Esophagus muscularis mucosa (tissue), 4 donors: ENCODE results near the gene KATNB1. TPM values are rescaled to one million over a fixed set of nuclear protein-coding genes. Genes with fewer than 3 reads are reported as not detected.

Source experiments
- DNase-seq: peaks from one replicate; pipeline ENCODE4 v3.0.0-alpha.2; 2017; ENCODE audit errors: extremely low spot score
- H3K27ac ChIP-seq, 4 donors: fragments of 200-600 bp; sonication (generic); replicated peaks in 1 of 4; 1 replicate in 3 of 4; 2 replicates in 1 of 4; pipeline ENCODE4 v1.5.1; 2016 to 2019; ENCODE audit warnings: mild to moderate bottlenecking in 1 of 4
- H3K27me3 ChIP-seq, 4 donors: fragments of 200-600 bp; sonication (generic); one replicate each; pipeline versions ENCODE4 v1.5.1 to v1.6.0; 2016 to 2019
- H3K36me3 ChIP-seq, 4 donors: fragments of 200-600 bp; sonication (generic); one replicate each; pipeline ENCODE4 v1.5.1; 2016 to 2019
- H3K4me1 ChIP-seq, 4 donors: fragments of 200-600 bp; sonication (generic); one replicate each; pipeline ENCODE4 v1.5.1; 2016 to 2019
- H3K4me3 ChIP-seq, 4 donors: fragments of 200-600 bp; sonication (generic); 1 replicate in 2 of 4; 2 replicates in 2 of 4; pipeline ENCODE4 v1.5.1; 2016 to 2019; ENCODE audit warnings: mild to moderate bottlenecking in 4 of 4, moderate library complexity in 1 of 4
- H3K9me3 ChIP-seq, 4 donors: fragments of 200-600 bp; sonication (generic); 1 replicate in 3 of 4; 2 replicates in 1 of 4; pipeline ENCODE4 v1.5.1; 2016 to 2019
- EP300 ChIP-seq: sonication (generic); formaldehyde crosslinking; IDR thresholded peaks from one replicate; pipeline ENCODE4 v1.6.1; 2017; ENCODE audit warnings: antibody characterized with exemption
- POLR2A ChIP-seq: fragments of 450-650 bp; IDR thresholded peaks from one replicate; pipeline ENCODE4 v1.6.1; 2017; ENCODE audit warnings: antibody characterized with exemption, moderate library complexity, mild to moderate bottlenecking, low read depth
- POLR2AphosphoS5 ChIP-seq, 2 donors: sonication (generic); formaldehyde crosslinking; IDR thresholded peaks; one replicate each; pipeline ENCODE4 v1.6.1; 2017; ENCODE audit warnings: antibody characterized with exemption in 2 of 2
- WGBS: methylation state at CpG from one replicate; pipeline ENCODE4 v1.1.5; 2018; 5-methylcytosine and 5-hydroxymethylcytosine counted together
- intact Hi-C: fragments of 100-400 bp; cut with DNase I; formaldehyde crosslinking; loops from one replicate; pipeline ENCODE4 v1.15.1; 2023
- total RNA-seq, 4 donors: library from RNA; depleted of rRNA; stranded (reverse); fragments of >200 nt; gene quantifications; one replicate each; pipeline versions ENCODE4 v1.1.0 to v1.2.1, GENCODE V29; 2016
- TF ChIP-seq, protein P1 (sequence below), 3 experiments: fragments of 200-600 bp in 2 of 3; fragments of 450-650 bp in 1 of 3; sonication (generic) in 2 of 3; IDR thresholded peaks; one replicate each; pipeline ENCODE4 v1.5.1; 2017 to 2019; ENCODE audit warnings: antibody characterized with exemption in 3 of 3, mild to moderate bottlenecking in 2 of 3, moderate library complexity in 1 of 3

Gene KATNB1
- total RNA-seq, 4 donors from 2014 or later = 10.4 to 16.9 (median 15.3) TPM

DNA sequence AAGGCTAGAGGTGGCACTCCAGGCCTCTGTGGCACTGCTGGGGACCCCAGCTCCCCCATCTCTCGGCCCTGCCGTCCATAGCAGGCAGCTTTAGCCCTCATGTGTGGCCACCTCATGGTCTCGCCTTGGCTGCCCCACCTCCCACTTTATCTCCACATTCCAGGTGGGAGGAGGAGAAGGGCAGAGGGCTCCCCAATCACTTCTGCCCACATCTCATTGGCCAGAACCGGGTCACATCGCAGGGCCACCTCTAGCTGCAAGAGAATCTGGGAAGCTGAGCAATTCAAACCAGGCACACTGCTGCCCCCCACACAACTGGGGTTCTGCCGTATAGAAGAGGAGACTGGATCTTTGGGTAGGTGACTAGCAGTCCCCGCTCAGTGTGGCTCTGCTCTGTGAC, 39.3 kb upstream of the KATNB1 start:
- Histone ChIP-seq H3K27ac (no peak overlapping the region), H3K4me3 (no peak overlapping the region), H3K9me3 (no peaks in the 10 kb centered on the region), H3K27me3 (peaks cover 0 to 7% (median 0%) of the 10 kb centered on the region in 4 donors), H3K36me3 (no peaks in the 10 kb centered on the region), H3K4me1 (peaks cover 0 to 4% (median 0%) of the 10 kb centered on the region in 4 donors)
- intact Hi-C loops = no loop called here
- DNase-seq = no peak
- TF ChIP-seq EP300 (no peak), POLR2AphosphoS5 (IDR thresholded peaks at IDR 0.05) (no peak)
- TF ChIP-seq, protein P1, sequence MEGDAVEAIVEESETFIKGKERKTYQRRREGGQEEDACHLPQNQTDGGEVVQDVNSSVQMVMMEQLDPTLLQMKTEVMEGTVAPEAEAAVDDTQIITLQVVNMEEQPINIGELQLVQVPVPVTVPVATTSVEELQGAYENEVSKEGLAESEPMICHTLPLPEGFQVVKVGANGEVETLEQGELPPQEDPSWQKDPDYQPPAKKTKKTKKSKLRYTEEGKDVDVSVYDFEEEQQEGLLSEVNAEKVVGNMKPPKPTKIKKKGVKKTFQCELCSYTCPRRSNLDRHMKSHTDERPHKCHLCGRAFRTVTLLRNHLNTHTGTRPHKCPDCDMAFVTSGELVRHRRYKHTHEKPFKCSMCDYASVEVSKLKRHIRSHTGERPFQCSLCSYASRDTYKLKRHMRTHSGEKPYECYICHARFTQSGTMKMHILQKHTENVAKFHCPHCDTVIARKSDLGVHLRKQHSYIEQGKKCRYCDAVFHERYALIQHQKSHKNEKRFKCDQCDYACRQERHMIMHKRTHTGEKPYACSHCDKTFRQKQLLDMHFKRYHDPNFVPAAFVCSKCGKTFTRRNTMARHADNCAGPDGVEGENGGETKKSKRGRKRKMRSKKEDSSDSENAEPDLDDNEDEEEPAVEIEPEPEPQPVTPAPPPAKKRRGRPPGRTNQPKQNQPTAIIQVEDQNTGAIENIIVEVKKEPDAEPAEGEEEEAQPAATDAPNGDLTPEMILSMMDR (IDR thresholded peaks at IDR 0.05) = no peak
- 92% methylated on average over 7 of the region's 7 CpGs for WGBS

DNA sequence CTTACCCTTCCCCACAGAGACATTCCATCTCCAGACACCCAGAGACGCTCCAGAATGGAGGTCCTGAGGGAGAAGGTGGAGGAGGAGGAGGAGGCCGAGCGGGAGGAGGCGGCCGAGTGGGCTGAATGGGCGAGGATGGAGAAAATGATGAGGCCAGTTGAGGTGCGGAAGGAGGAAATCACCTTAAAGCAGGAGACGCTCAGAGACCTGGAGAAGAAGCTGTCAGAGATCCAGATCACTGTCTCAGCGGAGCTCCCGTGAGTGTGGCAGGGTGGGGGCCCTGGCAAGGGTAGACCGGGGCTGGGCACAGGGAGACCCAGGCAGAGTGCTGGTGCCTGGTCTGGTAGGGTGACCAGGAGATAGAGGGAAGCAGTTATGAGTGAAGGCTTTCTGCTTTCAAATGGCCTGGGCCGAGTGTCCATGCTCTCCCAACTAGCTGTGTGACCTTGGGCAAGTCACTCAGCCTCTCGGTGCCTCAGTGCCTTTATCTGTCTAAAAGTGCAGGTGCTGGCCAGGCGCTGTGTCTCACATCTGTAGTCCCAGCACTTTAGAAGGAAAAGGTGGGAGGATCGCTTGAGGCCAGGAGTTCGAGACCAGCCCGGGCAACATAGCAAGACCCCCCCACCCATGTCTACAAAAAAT, 37.6 kb upstream of the KATNB1 start:
- no peak for DNase-seq
- intact Hi-C loops = no loop called here
- TF ChIP-seq POLR2AphosphoS5 (IDR thresholded peaks at IDR 0.05) = no peak
- no peak for TF ChIP-seq EP300
- no peak for TF ChIP-seq POLR2A
- TF ChIP-seq, protein P1 (IDR thresholded peaks at IDR 0.05) = no peak

DNA sequence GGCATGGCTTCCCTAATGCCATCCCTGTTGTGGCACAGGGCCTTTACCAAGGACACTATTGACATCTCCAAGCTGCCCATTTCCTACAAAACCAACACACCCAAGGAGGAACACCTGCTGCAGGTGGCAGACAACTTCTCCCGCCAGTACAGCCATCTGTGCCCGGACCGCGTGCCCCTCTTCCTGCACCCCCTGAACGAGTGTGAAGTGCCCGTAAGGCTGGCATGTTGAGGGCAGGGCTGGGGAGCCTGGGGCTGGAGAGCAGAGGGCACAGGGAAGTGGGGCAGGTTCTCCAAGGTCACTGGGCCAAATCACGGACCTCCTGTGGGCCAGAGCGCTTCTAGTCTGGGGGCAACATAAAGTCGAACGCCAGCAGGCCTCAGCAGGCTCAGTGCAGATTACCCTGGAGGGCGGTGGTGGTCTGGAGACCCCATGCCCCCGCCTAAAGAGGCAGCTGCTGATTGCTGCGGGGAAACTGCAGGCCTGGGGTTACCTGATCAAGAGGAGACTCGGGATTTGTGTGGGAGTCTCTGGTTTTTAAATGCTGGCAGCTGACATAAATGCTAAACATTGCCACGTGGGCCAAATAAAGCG, 36.7 kb upstream of the KATNB1 start:
- Histone ChIP-seq H3K9me3 (no peaks in the 10 kb centered on the region), H3K36me3 (no peaks in the 10 kb centered on the region), H3K27ac (no peak overlapping the region), H3K4me3 (no peak overlapping the region), H3K27me3 (no peaks in the 10 kb centered on the region), H3K4me1 (peaks cover 0 to 4% (median 0%) of the 10 kb centered on the region in 4 donors)
- DNase-seq = no peak
- TF ChIP-seq, protein P1 (IDR thresholded peaks at IDR 0.05) = no peak
- TF ChIP-seq EP300 = no peak
- no peak for TF ChIP-seq POLR2AphosphoS5 (IDR thresholded peaks at IDR 0.05)
- WGBS = 95% methylated on average over 15 of the region's 16 CpGs
- intact Hi-C loops = no loop called here

More for the DNA sequence above, 37.6 kb upstream of the KATNB1 start:
- no peaks in the 10 kb centered on the region for H3K36me3 ChIP-seq
- H3K9me3 ChIP-seq = no peaks in the 10 kb centered on the region
- peaks cover 0 to 4% (median 0%) of the 10 kb centered on the region in 4 donors for H3K4me1 ChIP-seq
- H3K27ac ChIP-seq = no peak overlapping the region
- no peaks in the 10 kb centered on the region for H3K27me3 ChIP-seq
- H3K4me3 ChIP-seq = no peak overlapping the region
- WGBS = 90% methylated on average over 15 of the region's 17 CpGs

DNA sequence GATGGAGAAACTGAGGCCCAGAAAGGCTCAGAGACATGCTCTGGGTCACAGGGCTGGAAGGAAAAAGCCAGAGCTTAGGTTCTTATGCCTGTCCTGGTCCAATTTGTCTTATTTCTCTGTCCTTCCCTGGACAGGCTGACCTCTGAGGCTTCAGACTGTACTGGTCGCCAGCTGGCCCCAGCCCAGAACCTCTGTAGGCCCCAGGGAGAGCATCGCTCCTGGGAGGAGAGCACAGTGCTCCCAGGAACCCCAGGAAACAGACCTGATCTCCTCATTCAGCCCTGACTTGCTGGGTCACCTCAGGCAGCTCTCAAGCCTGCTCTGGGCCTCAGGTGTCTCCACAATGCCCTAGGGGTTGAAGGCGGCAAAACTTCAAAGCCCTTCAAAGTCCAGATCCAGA, 36.1 kb upstream of the KATNB1 start:
- WGBS = 86% methylated on average over 2 of the region's 3 CpGs

More for the DNA sequence above, 36.1 kb upstream of the KATNB1 start:
- H3K27me3 ChIP-seq = no peaks in the 10 kb centered on the region
- TF ChIP-seq, protein P1 (IDR thresholded peaks at IDR 0.05) = no peak
- TF ChIP-seq EP300 (no peak), POLR2A (no peak), POLR2AphosphoS5 (IDR thresholded peaks at IDR 0.05) (no peak)
- peaks cover 0 to 4% (median 0%) of the 10 kb centered on the region in 4 donors for H3K4me1 ChIP-seq
- no peak for DNase-seq
- H3K27ac ChIP-seq = no peak overlapping the region
- H3K4me3 ChIP-seq = no peak overlapping the region
- no peaks in the 10 kb centered on the region for H3K9me3 ChIP-seq
- intact Hi-C loops = no loop called here
- H3K36me3 ChIP-seq = no peaks in the 10 kb centered on the region
